Measurements from ENCODE around the gene JCHAIN.
A peak's percentile ranks its signal among the peaks of the same experiment; 100 is the strongest.
"Not testable (repeated sequence)": the region's sequence is repeated elsewhere in the genome, so short reads cannot be mapped to it uniquely, and the experiment has no call there.

Gene JCHAIN

DNA sequence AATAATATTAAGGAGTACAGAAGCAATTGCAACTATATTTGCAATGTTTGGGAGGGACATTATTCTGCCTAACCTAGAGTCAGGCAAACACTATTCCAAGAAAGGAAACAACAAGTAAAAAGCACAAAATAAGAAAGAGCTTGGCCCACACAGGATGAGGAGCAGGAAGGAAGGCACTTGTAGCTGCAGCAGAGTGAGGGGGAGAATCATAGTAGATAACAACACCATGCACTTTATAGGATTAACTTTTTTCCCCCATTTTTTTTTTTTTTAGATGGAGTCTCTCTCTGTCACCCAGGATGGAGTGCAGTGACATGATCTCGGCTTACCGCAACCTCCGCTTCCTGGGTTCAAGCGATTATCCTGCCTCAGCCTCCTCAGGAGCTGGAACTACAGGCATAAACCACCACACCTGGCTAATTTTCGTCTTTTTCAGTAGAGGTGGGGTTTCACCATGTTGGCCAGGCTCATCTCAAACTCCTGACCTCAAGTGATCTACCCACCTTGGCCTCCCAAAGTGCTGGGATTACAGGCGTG is 10.3 kb upstream of the JCHAIN start:
- Mint-ChIP-seq H3K27ac (no peak overlapping the region), H3K4me3 (no peak overlapping the region), H3K36me3 (ENCODE audit: low read depth) (no peaks in the 10 kb centered on the region), H3K27me3 (peaks cover 3% of the 10 kb centered on the region), H3K4me1 (ENCODE audit: low read depth) (peaks cover 8% of the 10 kb centered on the region), H3K9me3 (no peaks in the 10 kb centered on the region)
- DNase-seq = no peak

- H3K4me1 Mint-ChIP-seq (ENCODE audit: low read depth) = peaks cover 8% of the 10 kb centered on the region
- H3K27ac Mint-ChIP-seq = no peak overlapping the region
- no peaks in the 10 kb centered on the region for H3K36me3 Mint-ChIP-seq (ENCODE audit: low read depth)
- no peaks in the 10 kb centered on the region for H3K9me3 Mint-ChIP-seq
- H3K27me3 Mint-ChIP-seq = peaks cover 3% of the 10 kb centered on the region
- DNase-seq = no peak
- H3K4me3 Mint-ChIP-seq = no peak overlapping the region
Measured at GRCh38 chr4:70674731-70675130, 8.4 kb upstream of the JCHAIN start.

DNA sequence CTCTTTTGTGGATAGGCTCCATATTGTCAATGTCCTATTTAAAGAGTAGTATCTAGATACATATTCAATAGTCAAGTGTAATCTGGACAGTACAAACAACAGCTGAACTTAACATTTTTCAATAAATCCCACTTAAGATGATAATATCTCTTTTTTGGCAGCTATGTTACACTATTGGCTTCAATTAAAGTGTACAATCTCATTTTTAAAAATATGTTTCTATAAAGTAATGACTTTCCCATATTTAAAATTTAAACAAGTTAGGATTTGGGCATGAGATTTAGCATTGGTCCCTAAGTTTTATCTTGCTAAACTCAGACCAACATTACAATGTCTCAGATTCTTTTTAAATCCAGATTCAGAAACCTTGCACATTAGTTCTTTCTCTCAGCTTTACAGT is 7.9 kb upstream of the JCHAIN start:
- Mint-ChIP-seq H3K4me3 (no peak overlapping the region), H3K27me3 (peaks cover 3% of the 10 kb centered on the region), H3K4me1 (ENCODE audit: low read depth) (peaks cover 8% of the 10 kb centered on the region), H3K27ac (no peak overlapping the region), H3K9me3 (no peaks in the 10 kb centered on the region), H3K36me3 (ENCODE audit: low read depth) (no peaks in the 10 kb centered on the region)
- no peak for DNase-seq

GRCh38 chr4:70671091-70671490 is 4.8 kb upstream of the JCHAIN start:
- Mint-ChIP-seq H3K4me1 (ENCODE audit: low read depth) (peaks cover 2% of the 10 kb centered on the region), H3K27me3 (peaks cover 3% of the 10 kb centered on the region), H3K9me3 (no peaks in the 10 kb centered on the region), H3K4me3 (no peak overlapping the region), H3K27ac (no peak overlapping the region), H3K36me3 (ENCODE audit: low read depth) (no peaks in the 10 kb centered on the region)
- no peak for DNase-seq

- no peaks in the 10 kb centered on the region for H3K36me3 Mint-ChIP-seq (ENCODE audit: low read depth)
- peaks cover 2% of the 10 kb centered on the region for H3K4me1 Mint-ChIP-seq (ENCODE audit: low read depth)
- H3K27me3 Mint-ChIP-seq = peaks cover 3% of the 10 kb centered on the region
- no peak overlapping the region for H3K4me3 Mint-ChIP-seq
- no peak overlapping the region for H3K27ac Mint-ChIP-seq
- no peaks in the 10 kb centered on the region for H3K9me3 Mint-ChIP-seq
- no peak for DNase-seq
Measured at GRCh38 chr4:70670332-70671014, 4.2 kb upstream of the JCHAIN start.

DNA sequence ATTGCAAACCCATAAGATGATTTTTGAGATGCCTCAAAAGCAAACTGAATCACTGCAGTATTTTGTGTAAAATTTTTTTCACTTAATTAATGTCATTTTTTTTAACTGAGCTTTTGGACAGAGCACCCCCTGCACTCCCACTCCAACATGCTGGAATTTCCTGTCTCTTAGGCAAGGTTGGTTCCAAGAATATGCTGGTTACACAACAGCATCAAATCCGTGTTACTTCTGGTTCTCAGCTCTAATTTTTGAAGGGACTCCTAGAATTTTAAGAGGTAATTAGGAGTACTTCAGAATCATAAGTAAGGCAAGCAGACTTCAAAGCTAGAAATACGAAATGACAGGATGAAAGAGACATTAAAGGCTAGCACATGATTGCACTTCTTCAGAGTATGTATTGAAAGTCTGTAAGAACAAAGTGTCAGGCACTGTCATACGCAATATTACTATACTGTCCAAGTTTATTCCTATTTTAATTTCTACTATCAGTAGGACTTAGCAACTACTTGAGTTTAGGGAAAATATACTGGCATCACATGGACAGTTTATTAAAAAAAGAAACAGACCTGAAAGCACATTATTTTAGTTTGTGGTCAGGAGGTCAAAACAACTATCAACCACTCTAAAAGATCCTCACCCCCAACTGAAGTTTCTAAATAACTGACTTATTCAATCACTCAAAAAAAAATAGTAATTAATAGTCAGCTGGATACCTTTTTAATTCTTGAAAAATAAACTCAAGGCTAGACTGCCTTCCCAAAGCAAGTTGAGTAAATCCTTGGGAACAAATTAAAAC is 1.6 kb upstream of the JCHAIN start:
- H3K4me1 Mint-ChIP-seq (ENCODE audit: low read depth) = peaks cover 2% of the 10 kb centered on the region

DNA sequence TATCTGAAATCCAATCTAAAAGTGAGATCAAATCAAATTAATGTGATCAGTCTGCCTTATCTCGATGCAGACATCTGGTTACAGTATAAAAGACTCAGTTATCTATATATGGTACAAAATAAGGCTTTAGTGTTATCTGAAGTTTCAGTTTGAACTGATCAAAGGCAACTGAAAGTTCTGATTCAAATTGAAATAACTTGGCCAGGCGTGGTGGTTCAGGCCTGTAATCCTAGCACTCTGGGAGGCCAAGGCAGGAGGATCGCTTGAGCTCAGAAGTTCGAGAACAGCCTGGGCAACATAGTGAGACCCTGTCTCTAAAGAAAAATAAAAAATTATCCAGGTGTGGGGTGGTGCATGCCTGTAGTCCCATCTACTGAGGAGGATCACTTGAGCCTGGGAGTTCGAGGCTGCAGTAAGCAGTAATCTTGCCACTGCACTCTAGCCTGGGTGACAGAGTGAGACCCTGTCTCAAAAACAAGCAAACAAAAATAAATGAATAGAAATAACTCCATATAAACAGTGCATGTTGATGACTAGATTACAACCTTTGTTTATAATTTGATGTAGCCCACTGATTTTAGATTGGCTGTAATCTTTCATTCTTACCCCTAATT is 4.9 kb downstream of the JCHAIN start:
- H3K4me3 Mint-ChIP-seq; H3K27me3 Mint-ChIP-seq; H3K27ac Mint-ChIP-seq; DNase-seq; H3K36me3 Mint-ChIP-seq (ENCODE audit: low read depth); H3K9me3 Mint-ChIP-seq: not testable (repeated sequence)
- peaks cover 13% of the 10 kb centered on the region for H3K4me1 Mint-ChIP-seq (ENCODE audit: low read depth)

More for the DNA sequence above, 1.6 kb upstream of the JCHAIN start:
- Mint-ChIP-seq H3K9me3 (no peaks in the 10 kb centered on the region), H3K4me3 (no peak overlapping the region), H3K27ac (no peak overlapping the region), H3K27me3 (no peaks in the 10 kb centered on the region), H3K36me3 (ENCODE audit: low read depth) (no peaks in the 10 kb centered on the region)
- DNase-seq = no peak

GRCh38 chr4:70660106-70660505 is 6.2 kb downstream of the JCHAIN start:
- Mint-ChIP-seq H3K4me3 (no peak overlapping the region), H3K4me1 (ENCODE audit: low read depth) (peaks cover 11% of the 10 kb centered on the region), H3K9me3 (no peaks in the 10 kb centered on the region), H3K27me3 (no peaks in the 10 kb centered on the region), H3K36me3 (ENCODE audit: low read depth) (no peaks in the 10 kb centered on the region), H3K27ac (no peak overlapping the region)
- DNase-seq = no peak

- Mint-ChIP-seq H3K4me3 (no peak overlapping the region), H3K27me3 (no peaks in the 10 kb centered on the region), H3K27ac (no peak overlapping the region), H3K4me1 (ENCODE audit: low read depth) (peaks cover 11% of the 10 kb centered on the region), H3K9me3 (no peaks in the 10 kb centered on the region), H3K36me3 (ENCODE audit: low read depth) (no peaks in the 10 kb centered on the region)
- DNase-seq = no peak
Measured at GRCh38 chr4:70658418-70658817, 7.9 kb downstream of the JCHAIN start.

GRCh38 chr4:70657326-70657725 is 9.0 kb downstream of the JCHAIN start:
- H3K27ac Mint-ChIP-seq = no peak overlapping the region

DNA sequence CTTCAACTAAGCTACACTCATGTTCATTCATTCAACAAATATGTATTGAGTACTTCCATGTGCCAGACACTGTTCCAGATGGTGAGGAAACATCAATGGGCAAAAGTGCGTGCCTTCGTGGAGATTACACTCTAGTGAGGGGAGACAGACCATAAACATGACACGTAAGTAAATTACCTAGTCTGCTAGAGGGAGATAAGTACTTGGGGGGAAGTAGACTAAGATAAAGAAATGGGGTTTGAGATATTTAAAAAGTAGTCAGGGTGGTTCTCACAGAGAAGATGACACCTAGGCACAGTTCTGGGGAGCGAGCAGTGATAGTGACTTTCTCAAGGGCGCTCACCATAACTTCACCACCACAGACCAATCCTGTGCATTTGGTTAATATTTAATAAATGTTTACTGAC is 11.7 kb downstream of the JCHAIN start:
- Mint-ChIP-seq H3K27me3 (no peaks in the 10 kb centered on the region), H3K27ac (no peak overlapping the region), H3K36me3 (ENCODE audit: low read depth) (no peaks in the 10 kb centered on the region), H3K4me3 (no peak overlapping the region), H3K9me3 (no peaks in the 10 kb centered on the region), H3K4me1 (ENCODE audit: low read depth) (peaks cover 3% of the 10 kb centered on the region)
- DNase-seq = no peak

More at GRCh38 chr4:70657326-70657725, 9.0 kb downstream of the JCHAIN start:
- Mint-ChIP-seq H3K27me3 (no peaks in the 10 kb centered on the region), H3K9me3 (no peaks in the 10 kb centered on the region), H3K4me1 (ENCODE audit: low read depth) (peaks cover 11% of the 10 kb centered on the region), H3K36me3 (ENCODE audit: low read depth) (no peaks in the 10 kb centered on the region), H3K4me3 (no peak overlapping the region)
- DNase-seq = no peak

DNA sequence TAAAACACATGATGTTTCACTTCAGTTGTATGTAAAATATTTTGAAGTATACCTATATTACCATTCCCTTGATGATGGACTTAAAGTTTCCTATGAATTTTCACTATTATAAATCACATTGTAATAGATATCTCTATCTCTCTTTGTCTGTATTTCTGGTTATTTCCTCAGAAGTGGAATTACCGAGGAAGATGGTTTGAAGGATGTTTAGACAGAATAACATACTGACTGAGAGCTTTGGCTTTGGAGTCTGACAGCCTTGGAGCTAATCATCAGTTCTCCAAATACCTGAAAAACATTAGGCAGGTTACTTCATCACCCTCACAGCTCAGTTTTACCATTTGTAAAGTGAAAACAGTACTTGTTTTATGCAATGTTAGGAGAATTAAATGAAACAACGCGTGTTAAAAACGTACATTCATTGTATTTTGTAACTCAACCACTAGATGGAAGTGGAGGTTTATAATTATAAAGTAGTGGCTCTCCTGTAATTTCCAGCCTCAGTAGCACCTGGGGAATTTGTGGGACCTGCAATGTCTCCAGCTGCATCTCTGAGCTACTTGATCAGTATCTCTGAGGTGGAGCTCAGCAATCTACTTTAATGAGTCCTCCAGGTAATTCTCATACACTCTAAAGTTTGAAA is 14.3 kb downstream of the JCHAIN start:
- no peak overlapping the region for H3K4me3 Mint-ChIP-seq
- H3K27me3 Mint-ChIP-seq = no peaks in the 10 kb centered on the region
- H3K9me3 Mint-ChIP-seq = no peaks in the 10 kb centered on the region
- DNase-seq = no peak
- no peaks in the 10 kb centered on the region for H3K36me3 Mint-ChIP-seq (ENCODE audit: low read depth)
- H3K4me1 Mint-ChIP-seq (ENCODE audit: low read depth) = peaks cover 3% of the 10 kb centered on the region
- H3K27ac Mint-ChIP-seq = no peak overlapping the region

GRCh38 chr4:70650741-70651140 is 15.6 kb downstream of the JCHAIN start:
- not testable (repeated sequence) for H3K9me3 Mint-ChIP-seq; H3K27me3 Mint-ChIP-seq; H3K36me3 Mint-ChIP-seq (ENCODE audit: low read depth); DNase-seq; H3K4me1 Mint-ChIP-seq (ENCODE audit: low read depth); H3K4me3 Mint-ChIP-seq; H3K27ac Mint-ChIP-seq

- DNase-seq = no peak
- peaks cover 3% of the 10 kb centered on the region for H3K27me3 Mint-ChIP-seq
- H3K27ac Mint-ChIP-seq = peak overlapping the region; percentile 53
- H3K9me3 Mint-ChIP-seq = no peaks in the 10 kb centered on the region
- H3K4me3 Mint-ChIP-seq = no peak overlapping the region
- peaks cover 12% of the 10 kb centered on the region for H3K4me1 Mint-ChIP-seq (ENCODE audit: low read depth)
- no peaks in the 10 kb centered on the region for H3K36me3 Mint-ChIP-seq (ENCODE audit: low read depth)
Measured at GRCh38 chr4:70640192-70640591, 26.1 kb downstream of the JCHAIN start.
